ENCODE data around the gene CPE.
"Not testable (repeated sequence)": the region's sequence is repeated elsewhere in the genome, so short reads cannot be mapped to it uniquely, and the experiment has no call there.

CPE gene
- total RNA-seq, result 0 to 0.19 (median 0) reads per million in 3 donors

- Histone ChIP-seq H3K4me1 (ENCODE audit: control insufficient read depth, insufficient read depth, low read length, poor library complexity, severe bottlenecking) (no peaks in the 10 kb centered on the region), H3K36me3 (ENCODE audit: control insufficient read depth, insufficient read depth, low read length) (no peaks in the 10 kb centered on the region), H3K27ac (ENCODE audit: insufficient read depth, low read length, poor library complexity, severe bottlenecking) (no peak within 1 kb of the TSS), H3K27me3 (replicated peaks; ENCODE audit: control insufficient read depth, insufficient read depth, low read length, poor library complexity, severe bottlenecking) (peaks cover 19% of the 10 kb centered on the region), H3K4me3 (ENCODE audit: insufficient read depth, low read depth, low read length, poor library complexity, severe bottlenecking) (peak within 1 kb of the TSS; percentile 36), H3K9me3 (ENCODE audit: control insufficient read depth, low read length) (no peaks in the 10 kb centered on the region)
- peak in 2 of 3 donors; percentile 5 to 6 for DNase-seq
Observed at GRCh38 chr4:165378745-165379677, at the start of gene CPE. TSS of gene CPE (plus strand) at chr4:165379008. CDS start at chr4:165379222, 214 bp downstream.

- DNase-seq, result no peak
- Histone ChIP-seq H3K27me3 (replicated peaks; ENCODE audit: control insufficient read depth, insufficient read depth, low read length, poor library complexity, severe bottlenecking) (no peaks in the 10 kb centered on the region), H3K36me3 (ENCODE audit: control insufficient read depth, insufficient read depth, low read length) (no peaks in the 10 kb centered on the region), H3K4me1 (ENCODE audit: control insufficient read depth, insufficient read depth, low read length, poor library complexity, severe bottlenecking) (peaks cover 8% of the 10 kb centered on the region), H3K9me3 (ENCODE audit: control insufficient read depth, low read length) (no peaks in the 10 kb centered on the region), H3K4me3 (ENCODE audit: insufficient read depth, low read depth, low read length, poor library complexity, severe bottlenecking) (no peak overlapping the region), H3K27ac (ENCODE audit: insufficient read depth, low read length, poor library complexity, severe bottlenecking) (no peak overlapping the region)
Observed at GRCh38 chr4:165330071-165330470, 48.7 kb upstream of the CPE start.

GRCh38 chr4:165330666-165331065, 48.1 kb upstream of the CPE start:
- no peak for DNase-seq
- H3K27me3 ChIP-seq (replicated peaks; ENCODE audit: control insufficient read depth, insufficient read depth, low read length, poor library complexity, severe bottlenecking), result no peaks in the 10 kb centered on the region
- H3K4me1 ChIP-seq (ENCODE audit: control insufficient read depth, insufficient read depth, low read length, poor library complexity, severe bottlenecking), result peaks cover 8% of the 10 kb centered on the region
- no peaks in the 10 kb centered on the region for H3K36me3 ChIP-seq (ENCODE audit: control insufficient read depth, insufficient read depth, low read length)
- H3K4me3 ChIP-seq (ENCODE audit: insufficient read depth, low read depth, low read length, poor library complexity, severe bottlenecking), result no peak overlapping the region
- H3K27ac ChIP-seq (ENCODE audit: insufficient read depth, low read length, poor library complexity, severe bottlenecking), result no peak overlapping the region
- H3K9me3 ChIP-seq (ENCODE audit: control insufficient read depth, low read length), result no peaks in the 10 kb centered on the region

- Histone ChIP-seq H3K36me3 (ENCODE audit: control insufficient read depth, insufficient read depth, low read length) (peaks cover under 1% of the 10 kb centered on the region), H3K4me1 (ENCODE audit: control insufficient read depth, insufficient read depth, low read length, poor library complexity, severe bottlenecking) (peaks cover 8% of the 10 kb centered on the region), H3K27me3 (replicated peaks; ENCODE audit: control insufficient read depth, insufficient read depth, low read length, poor library complexity, severe bottlenecking) (no peaks in the 10 kb centered on the region), H3K27ac (ENCODE audit: insufficient read depth, low read length, poor library complexity, severe bottlenecking) (no peak overlapping the region), H3K4me3 (ENCODE audit: insufficient read depth, low read depth, low read length, poor library complexity, severe bottlenecking) (no peak overlapping the region), H3K9me3 (ENCODE audit: control insufficient read depth, low read length) (no peaks in the 10 kb centered on the region)
- DNase-seq, result no peak
Observed at GRCh38 chr4:165331359-165331758, 47.4 kb upstream of the CPE start.

GRCh38 chr4:165331823-165332222, 47.0 kb upstream of the CPE start:
- no peaks in the 10 kb centered on the region for H3K9me3 ChIP-seq (ENCODE audit: control insufficient read depth, low read length)
- H3K27ac ChIP-seq (ENCODE audit: insufficient read depth, low read length, poor library complexity, severe bottlenecking), result no peak overlapping the region

GRCh38 chr4:165332502-165332901, 46.3 kb upstream of the CPE start:
- Histone ChIP-seq H3K4me1 (ENCODE audit: control insufficient read depth, insufficient read depth, low read length, poor library complexity, severe bottlenecking) (peaks cover 8% of the 10 kb centered on the region), H3K27me3 (replicated peaks; ENCODE audit: control insufficient read depth, insufficient read depth, low read length, poor library complexity, severe bottlenecking) (no peaks in the 10 kb centered on the region), H3K27ac (ENCODE audit: insufficient read depth, low read length, poor library complexity, severe bottlenecking) (no peak overlapping the region), H3K9me3 (ENCODE audit: control insufficient read depth, low read length) (no peaks in the 10 kb centered on the region), H3K36me3 (ENCODE audit: control insufficient read depth, insufficient read depth, low read length) (peaks cover 3% of the 10 kb centered on the region), H3K4me3 (ENCODE audit: insufficient read depth, low read depth, low read length, poor library complexity, severe bottlenecking) (no peak overlapping the region)
- DNase-seq, result no peak

More at GRCh38 chr4:165331823-165332222, 47.0 kb upstream of the CPE start:
- Histone ChIP-seq H3K4me1 (ENCODE audit: control insufficient read depth, insufficient read depth, low read length, poor library complexity, severe bottlenecking) (peaks cover 8% of the 10 kb centered on the region), H3K4me3 (ENCODE audit: insufficient read depth, low read depth, low read length, poor library complexity, severe bottlenecking) (no peak overlapping the region), H3K27me3 (replicated peaks; ENCODE audit: control insufficient read depth, insufficient read depth, low read length, poor library complexity, severe bottlenecking) (no peaks in the 10 kb centered on the region), H3K36me3 (ENCODE audit: control insufficient read depth, insufficient read depth, low read length) (peaks cover 3% of the 10 kb centered on the region)
- no peak for DNase-seq

- no peaks in the 10 kb centered on the region for H3K9me3 ChIP-seq (ENCODE audit: control insufficient read depth, low read length)
- peaks cover 14% of the 10 kb centered on the region for H3K36me3 ChIP-seq (ENCODE audit: control insufficient read depth, insufficient read depth, low read length)
- no peak for DNase-seq
- no peak overlapping the region for H3K4me3 ChIP-seq (ENCODE audit: insufficient read depth, low read depth, low read length, poor library complexity, severe bottlenecking)
- no peaks in the 10 kb centered on the region for H3K27me3 ChIP-seq (replicated peaks; ENCODE audit: control insufficient read depth, insufficient read depth, low read length, poor library complexity, severe bottlenecking)
- no peaks in the 10 kb centered on the region for H3K4me1 ChIP-seq (ENCODE audit: control insufficient read depth, insufficient read depth, low read length, poor library complexity, severe bottlenecking)
- no peak overlapping the region for H3K27ac ChIP-seq (ENCODE audit: insufficient read depth, low read length, poor library complexity, severe bottlenecking)
Observed at GRCh38 chr4:165335163-165335703, 43.6 kb upstream of the CPE start.

- H3K4me3 ChIP-seq (ENCODE audit: insufficient read depth, low read depth, low read length, poor library complexity, severe bottlenecking), result no peak overlapping the region
- peaks cover 17% of the 10 kb centered on the region for H3K36me3 ChIP-seq (ENCODE audit: control insufficient read depth, insufficient read depth, low read length)
- no peaks in the 10 kb centered on the region for H3K27me3 ChIP-seq (replicated peaks; ENCODE audit: control insufficient read depth, insufficient read depth, low read length, poor library complexity, severe bottlenecking)
- H3K4me1 ChIP-seq (ENCODE audit: control insufficient read depth, insufficient read depth, low read length, poor library complexity, severe bottlenecking), result no peaks in the 10 kb centered on the region
- no peak for DNase-seq
- H3K27ac ChIP-seq (ENCODE audit: insufficient read depth, low read length, poor library complexity, severe bottlenecking), result no peak overlapping the region
- H3K9me3 ChIP-seq (ENCODE audit: control insufficient read depth, low read length), result no peaks in the 10 kb centered on the region
Observed at GRCh38 chr4:165336743-165337142, 42.1 kb upstream of the CPE start.

- H3K4me3 ChIP-seq (ENCODE audit: insufficient read depth, low read depth, low read length, poor library complexity, severe bottlenecking); H3K4me1 ChIP-seq (ENCODE audit: control insufficient read depth, insufficient read depth, low read length, poor library complexity, severe bottlenecking); DNase-seq; H3K9me3 ChIP-seq (ENCODE audit: control insufficient read depth, low read length); H3K27me3 ChIP-seq (replicated peaks; ENCODE audit: control insufficient read depth, insufficient read depth, low read length, poor library complexity, severe bottlenecking); H3K27ac ChIP-seq (ENCODE audit: insufficient read depth, low read length, poor library complexity, severe bottlenecking): not testable (repeated sequence)
- H3K36me3 ChIP-seq (ENCODE audit: control insufficient read depth, insufficient read depth, low read length), result peaks cover 15% of the 10 kb centered on the region
Observed at GRCh38 chr4:165342340-165342739, 36.5 kb upstream of the CPE start.
